Astrocyte of the spinal cord (primary cell): ENCODE data around the gene NRDE2.

Source experiments
- DNase-seq: peaks from one replicate; pipeline ENCODE4 v3.0.0; 2011; ENCODE audit warnings: low read depth, low spot score
- H3K4me3 ChIP-seq: 2 replicates; pipeline ENCODE4 v1.5.1; 2011; ENCODE audit warnings: low read depth, mild to moderate bottlenecking, low read length, moderate library complexity
- CTCF ChIP-seq: IDR thresholded peaks from 2 replicates; pipeline ENCODE4 v1.5.1; 2012; ENCODE audit warnings: low read depth, mild to moderate bottlenecking, low read length, inconsistent platforms
- in situ Hi-C: cut with HindIII; loops from 2 replicates; pipeline ENCODE4 v1.10.0; 2017; ENCODE audit warnings: low sequenced_read_pairs

The NRDE2 gene

GRCh38 chr14:90300611-90301047 lies 31.1 kb downstream of the NRDE2 start:
- TF ChIP-seq CTCF: no peak
- H3K4me3 ChIP-seq: no peak overlapping the region
- in situ Hi-C loops: no loop called here
- no peak for DNase-seq

- TF ChIP-seq CTCF: no peak
- no peak for DNase-seq
- H3K4me3 ChIP-seq: no peak overlapping the region
- in situ Hi-C loops: no loop called here
These were observed 32.3 kb downstream of the NRDE2 start for GRCh38 chr14:90299408-90299807.

GRCh38 chr14:90297876-90298629 lies 33.7 kb downstream of the NRDE2 start:
- no peak overlapping the region for H3K4me3 ChIP-seq
- DNase-seq: no peak
- in situ Hi-C loops: no loop called here
- TF ChIP-seq CTCF: no peak

GRCh38 chr14:90296641-90297040 lies 35.1 kb downstream of the NRDE2 start:
- TF ChIP-seq CTCF: no peak
- no peak for DNase-seq
- in situ Hi-C loops: no loop called here
- H3K4me3 ChIP-seq: no peak overlapping the region

- TF ChIP-seq CTCF: no peak
- H3K4me3 ChIP-seq: no peak overlapping the region
- no peak for DNase-seq
- in situ Hi-C loops: no loop called here
These were observed 35.7 kb downstream of the NRDE2 start for GRCh38 chr14:90295870-90296516.

GRCh38 chr14:90294872-90295271 lies 36.9 kb downstream of the NRDE2 start:
- in situ Hi-C loops: no loop called here
- no peak for DNase-seq

More at GRCh38 chr14:90294872-90295271, 36.9 kb downstream of the NRDE2 start:
- no peak overlapping the region for H3K4me3 ChIP-seq
- TF ChIP-seq CTCF: no peak
